HG02981 (cell line): ENCODE results near the gene PDZD11.
"Not testable (repeated sequence)": the region's sequence is repeated elsewhere in the genome, so short reads cannot be mapped to it uniquely, and the experiment has no call there.

Experiments
- ATAC-seq: cut with Tn5 transposase; IDR thresholded peaks from one replicate; pipeline ENCODE4 v1.9.1; 2021; ENCODE audit warnings: mild to moderate bottlenecking, moderate library complexity; ENCODE audit not compliant: unreplicated experiment

The PDZD11 gene

GRCh38 chrX:70257423-70258288 is 32.1 kb downstream of the PDZD11 start:
- no peak for ATAC-seq

GRCh38 chrX:70255452-70255851 is 34.3 kb downstream of the PDZD11 start:
- ATAC-seq, result no peak

- no peak for ATAC-seq
Measured at GRCh38 chrX:70254909-70255308, 34.8 kb downstream of the PDZD11 start.

- ATAC-seq, result no peak
Measured at GRCh38 chrX:70254063-70254400, 35.7 kb downstream of the PDZD11 start.

DNA sequence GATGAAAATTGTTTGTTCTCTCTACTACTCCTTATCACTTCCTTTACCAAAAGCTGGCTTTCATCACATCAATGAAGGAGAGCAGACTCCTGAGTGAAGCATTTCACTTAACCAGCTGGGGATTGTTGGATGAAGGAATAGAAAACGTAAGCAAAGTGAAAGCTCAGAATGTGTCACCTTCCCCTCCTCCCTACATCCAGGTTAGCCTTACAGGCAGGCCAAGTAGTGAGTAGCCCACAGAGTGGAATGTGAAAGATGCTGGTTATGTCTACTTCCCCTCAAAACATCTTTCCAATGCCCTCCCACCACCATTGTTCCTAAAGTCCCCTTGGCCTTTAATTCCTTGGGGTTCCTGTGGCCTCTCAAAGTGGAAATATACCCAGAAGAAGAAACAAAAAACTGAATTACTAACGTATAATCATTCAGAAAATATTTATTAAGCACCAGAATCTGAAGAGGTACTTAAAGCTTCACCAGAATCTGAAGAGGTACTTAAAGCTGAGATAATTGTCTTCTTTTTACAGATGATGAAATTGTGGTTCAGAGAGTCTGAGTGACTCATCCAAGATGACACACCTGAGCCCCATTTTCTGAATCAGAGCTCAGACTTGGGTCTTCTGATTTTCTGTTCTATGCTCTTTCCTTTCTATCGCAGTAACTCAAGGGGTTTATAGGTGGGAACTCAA is 36.2 kb downstream of the PDZD11 start:
- ATAC-seq, result no peak

DNA sequence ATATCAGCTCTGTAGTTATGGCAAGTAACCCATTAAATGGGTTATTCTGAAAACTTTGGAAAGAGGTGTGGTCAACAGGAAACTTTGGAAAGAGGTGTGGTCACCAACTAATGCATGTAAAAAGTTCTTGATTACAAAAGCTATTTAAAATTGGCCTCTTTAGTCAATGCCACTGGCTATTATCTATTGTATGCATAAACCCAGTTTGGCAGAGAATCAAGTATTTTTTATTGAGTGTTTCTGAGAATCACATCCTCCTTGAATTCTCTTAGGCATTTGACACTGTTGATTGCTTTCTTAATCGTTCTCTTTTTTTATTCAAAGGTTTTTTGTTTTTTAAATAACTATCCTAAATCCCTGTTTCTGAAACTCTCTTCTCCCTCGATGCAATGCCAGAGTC is 37.2 kb downstream of the PDZD11 start:
- no peak for ATAC-seq

- ATAC-seq, result no peak
Measured at GRCh38 chrX:70247252-70247651, 42.5 kb downstream of the PDZD11 start.

DNA sequence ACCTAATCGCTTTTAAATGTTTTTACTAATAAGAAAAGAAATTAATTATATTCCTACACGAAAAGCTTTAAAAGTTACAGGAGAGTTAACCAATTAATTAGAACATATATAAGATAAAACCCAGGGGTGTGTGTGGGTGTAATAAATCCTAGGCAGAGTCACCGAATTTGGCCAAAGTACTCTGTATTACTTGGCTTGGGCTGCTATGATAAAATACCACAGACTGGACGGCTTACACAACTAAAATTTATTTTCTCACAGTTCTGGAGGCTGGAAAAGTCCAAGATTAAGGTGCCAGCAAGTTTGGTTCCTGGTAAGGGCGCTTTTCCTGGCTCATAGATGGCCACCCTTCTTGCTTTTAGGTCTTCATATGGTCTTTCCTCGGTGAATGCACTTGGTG is 44.8 kb downstream of the PDZD11 start:
- ATAC-seq, result no peak

- ATAC-seq, result not testable (repeated sequence)
Measured at GRCh38 chrX:70243601-70244000, 46.1 kb downstream of the PDZD11 start.

DNA sequence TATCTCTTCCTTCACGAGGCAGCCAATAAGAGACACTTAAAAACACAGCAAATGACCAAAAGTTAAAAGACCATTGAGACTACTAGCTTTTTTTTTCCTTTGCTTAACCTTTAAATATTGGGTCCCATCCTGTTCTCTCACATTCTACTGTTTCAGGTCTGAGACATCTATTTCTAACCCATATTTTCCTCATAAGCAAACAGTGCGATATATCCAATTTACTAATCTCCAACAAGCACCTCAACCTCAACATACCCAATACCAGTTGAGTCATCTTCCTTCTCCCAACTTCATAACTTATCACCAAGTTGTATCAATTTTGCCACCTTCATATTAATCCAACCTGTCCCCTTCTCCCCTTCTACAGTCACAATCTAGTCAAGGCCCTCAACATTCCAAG is 48.2 kb downstream of the PDZD11 start:
- no peak for ATAC-seq

- ATAC-seq, result no peak
Measured at GRCh38 chrX:70240751-70241150, 49.0 kb downstream of the PDZD11 start.
